NCI-H2227 (cell line): Measurements from ENCODE around the gene RNF114.
"Not testable (repeated sequence)": the region's sequence is repeated elsewhere in the genome, so short reads cannot be mapped to it uniquely, and the experiment has no call there.

Experiments
- DNase-seq: peaks from one replicate; lab custom pipeline; 2025; ENCODE audit not compliant: unreplicated experiment; lab: John Stamatoyannopoulos, UW

Gene RNF114

GRCh38 chr20:49984426-49985153 lies 48.4 kb downstream of the RNF114 start:
- DNase-seq: no peak

- DNase-seq: no peak
Measured at GRCh38 chr20:49985157-49985556, 49.0 kb downstream of the RNF114 start.

- no peak for DNase-seq
Measured at GRCh38 chr20:49985617-49986016, 49.4 kb downstream of the RNF114 start.

- no peak for DNase-seq
Measured at GRCh38 chr20:49986049-49986448, 49.9 kb downstream of the RNF114 start.

GRCh38 chr20:49987015-49987867 lies 51.0 kb downstream of the RNF114 start:
- no peak for DNase-seq

- no peak for DNase-seq
Measured at GRCh38 chr20:49987868-49988690, 51.9 kb downstream of the RNF114 start.

- DNase-seq: no peak
Measured at GRCh38 chr20:49989234-49990065, 53.3 kb downstream of the RNF114 start.

GRCh38 chr20:49990271-49990720 lies 54.1 kb downstream of the RNF114 start:
- DNase-seq: no peak

GRCh38 chr20:49993301-49993751 lies 57.1 kb downstream of the RNF114 start:
- DNase-seq: no peak

- DNase-seq: no peak
Measured at GRCh38 chr20:49995586-49995985, 59.4 kb downstream of the RNF114 start.

GRCh38 chr20:49998478-49999188 lies 62.4 kb downstream of the RNF114 start:
- DNase-seq: not testable (repeated sequence)

- DNase-seq: no peak
Measured at GRCh38 chr20:49999329-49999728, 63.1 kb downstream of the RNF114 start.

GRCh38 chr20:50000548-50001222 lies 64.5 kb downstream of the RNF114 start:
- DNase-seq: not testable (repeated sequence)

GRCh38 chr20:50001784-50002311 lies 65.7 kb downstream of the RNF114 start:
- DNase-seq: no peak

GRCh38 chr20:50003253-50003656 lies 67.1 kb downstream of the RNF114 start:
- DNase-seq: no peak
